Activated CD4-positive, alpha-beta T cell treated with anti-CD3 and anti-CD28 coated beads for 4 hours (primary cell): Measurements from ENCODE around the gene EFCAB8.
"Not testable (repeated sequence)": the region's sequence is repeated elsewhere in the genome, so short reads cannot be mapped to it uniquely, and the experiment has no call there.

Source experiments
- DNase-seq, 2 donors: peaks; one replicate each; pipeline ENCODE4 v3.0.0-alpha.2; 2020

The EFCAB8 gene

DNA sequence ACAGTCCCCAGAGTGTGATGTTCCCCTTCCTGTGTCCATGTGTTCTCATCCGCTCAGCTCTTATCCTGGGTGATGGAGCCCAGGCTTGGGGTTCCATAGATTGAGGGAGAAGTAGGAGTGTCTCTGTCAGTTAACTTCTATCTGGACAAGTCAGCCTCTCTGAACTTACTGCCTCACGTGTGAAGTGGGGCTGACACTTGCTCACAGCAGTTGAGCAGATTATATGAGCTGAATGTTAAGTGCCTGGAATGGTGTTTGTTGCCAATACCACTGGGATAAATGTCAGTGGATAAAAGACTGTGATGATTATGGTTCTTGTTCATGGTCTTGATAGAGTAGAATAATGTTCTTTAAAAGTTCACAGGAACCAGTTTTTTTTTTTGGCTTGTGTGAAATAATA, 17.1 kb upstream of the EFCAB8 start:
- DNase-seq = no peak

DNA sequence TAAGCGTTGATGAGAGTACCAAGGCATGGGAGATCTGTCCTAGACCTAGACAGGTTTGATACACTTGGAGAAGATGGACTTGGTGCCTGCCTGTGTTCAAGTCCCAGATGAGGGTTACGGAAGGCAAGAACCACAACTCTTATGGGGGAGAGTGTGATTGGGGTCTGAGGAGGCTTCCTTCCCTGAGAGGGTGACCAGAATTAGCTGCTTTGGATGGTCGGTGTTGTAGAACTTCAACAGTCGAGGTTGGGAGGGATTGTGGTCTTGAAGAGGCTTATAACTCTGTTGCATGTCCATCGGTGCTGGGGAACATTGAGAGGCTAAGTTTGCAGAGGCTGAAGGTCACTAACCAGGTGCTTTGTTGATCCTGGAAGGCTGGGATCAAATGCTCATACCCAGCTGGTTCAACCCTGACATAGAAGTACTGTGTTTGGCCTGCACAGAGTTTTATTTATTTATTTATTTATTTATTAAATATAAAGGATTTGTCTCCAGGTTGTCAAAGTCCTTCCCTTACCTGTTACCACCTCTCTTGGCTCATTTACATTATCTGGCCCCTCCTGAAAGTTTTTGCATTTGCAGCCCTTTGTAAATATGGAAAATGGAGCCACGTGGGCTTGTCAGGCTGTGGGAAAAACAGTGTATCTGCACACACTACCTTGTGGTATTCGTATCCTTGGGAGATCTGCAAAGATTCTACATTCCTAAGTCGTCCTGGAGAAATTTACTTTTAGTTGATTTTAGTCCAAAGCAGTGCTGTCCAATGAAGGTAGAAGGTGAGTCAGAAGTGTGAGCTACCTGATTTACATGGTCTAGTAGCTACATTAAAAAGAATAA, 15.8 kb upstream of the EFCAB8 start:
- no peak for DNase-seq

DNA sequence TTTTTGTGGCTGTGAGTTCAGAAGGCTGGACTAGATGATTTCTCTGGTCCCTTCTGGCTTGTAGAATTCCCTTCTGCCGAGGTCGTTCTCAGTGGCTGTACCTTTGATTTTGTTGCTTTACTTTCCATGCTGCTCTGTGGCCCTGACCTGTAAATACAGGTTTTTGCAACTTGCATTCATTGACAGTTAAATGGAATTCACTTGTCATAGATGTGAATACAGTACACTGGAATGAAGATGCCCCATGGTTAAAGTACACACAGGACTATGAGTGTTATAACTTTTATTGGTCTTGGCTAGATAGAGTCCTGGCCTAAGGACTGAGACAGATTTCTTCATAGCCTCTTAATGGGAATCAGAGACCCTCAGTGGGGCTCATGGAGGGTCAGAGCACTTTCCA, 12.9 kb upstream of the EFCAB8 start:
- DNase-seq = no peak

DNA sequence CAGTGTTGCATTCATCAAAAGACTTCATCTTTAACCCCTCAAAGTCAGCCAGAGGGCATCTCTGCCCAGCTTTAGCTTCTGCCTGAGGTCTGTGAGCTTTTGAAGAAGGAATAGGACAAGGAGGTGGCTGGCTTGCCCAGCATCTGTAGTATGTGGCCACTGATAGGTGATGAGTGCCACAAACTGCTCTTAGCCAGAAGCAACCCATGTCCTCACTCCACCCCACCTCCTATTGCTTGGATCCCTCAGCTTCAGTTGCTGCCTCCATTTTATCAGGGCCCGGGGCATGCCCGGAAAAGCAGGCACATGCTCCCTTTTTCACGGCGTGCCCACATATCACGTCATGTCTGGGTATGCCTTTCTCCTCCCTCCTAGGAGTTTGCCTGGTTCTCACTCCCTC, 11.9 kb upstream of the EFCAB8 start:
- no peak for DNase-seq

DNA sequence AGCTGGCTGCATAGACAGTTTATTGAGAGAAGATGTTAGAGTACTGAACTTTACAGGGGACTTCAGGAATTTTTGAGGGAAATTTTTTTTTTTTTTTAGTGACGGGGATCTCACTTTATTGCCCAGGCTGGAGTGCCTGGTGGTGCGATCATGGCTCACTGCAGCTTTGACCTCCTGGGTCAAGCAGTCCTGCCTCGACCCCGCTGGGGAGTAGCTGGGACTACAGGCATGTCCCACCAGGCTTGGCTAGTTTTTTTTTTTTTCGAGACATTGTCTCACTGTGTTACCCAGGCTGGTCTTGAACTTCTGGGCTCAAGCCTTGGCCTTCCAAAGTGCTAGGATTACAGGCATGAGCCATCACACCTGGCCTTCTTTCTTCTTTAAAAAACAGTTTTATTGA, 10.8 kb upstream of the EFCAB8 start:
- DNase-seq = no peak

DNA sequence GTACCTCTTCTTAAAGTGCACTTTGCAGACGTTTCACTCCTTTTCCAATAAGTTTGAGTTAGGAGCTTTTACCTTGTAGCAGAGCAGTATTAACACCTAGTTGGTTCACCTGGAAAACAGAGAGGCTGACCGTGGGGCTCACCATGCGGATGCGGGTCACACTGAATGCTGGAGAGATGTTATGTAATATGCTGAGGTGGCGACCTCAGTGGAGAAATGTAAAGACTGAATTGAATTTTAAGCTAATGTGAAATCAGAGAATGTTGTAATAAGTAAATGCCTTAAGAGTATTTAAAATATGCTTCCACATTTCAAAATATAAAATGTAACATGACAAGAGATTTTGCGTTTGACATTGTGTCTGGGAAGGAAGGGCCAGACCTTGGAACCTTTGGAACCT, 9.9 kb upstream of the EFCAB8 start:
- no peak for DNase-seq

DNA sequence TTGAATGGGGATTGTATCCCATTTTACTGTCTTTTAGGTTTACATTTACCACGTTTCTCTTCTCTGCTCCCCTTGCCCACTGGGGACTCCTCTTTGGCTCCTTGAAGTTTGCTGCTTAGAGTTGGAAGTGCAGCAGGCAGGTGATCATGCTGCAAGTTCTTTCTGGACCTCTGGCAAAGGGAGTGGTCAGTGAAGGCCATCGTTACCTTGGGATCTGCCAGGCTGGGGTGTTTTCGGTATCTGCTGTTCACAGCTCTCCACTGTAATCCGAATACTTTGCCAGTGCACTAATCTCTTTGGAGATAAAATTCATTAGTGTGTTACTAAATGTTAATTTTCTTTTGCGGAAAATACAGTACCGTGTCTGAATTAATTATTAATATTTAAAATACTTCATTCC, 9.1 kb upstream of the EFCAB8 start:
- no peak for DNase-seq

DNA sequence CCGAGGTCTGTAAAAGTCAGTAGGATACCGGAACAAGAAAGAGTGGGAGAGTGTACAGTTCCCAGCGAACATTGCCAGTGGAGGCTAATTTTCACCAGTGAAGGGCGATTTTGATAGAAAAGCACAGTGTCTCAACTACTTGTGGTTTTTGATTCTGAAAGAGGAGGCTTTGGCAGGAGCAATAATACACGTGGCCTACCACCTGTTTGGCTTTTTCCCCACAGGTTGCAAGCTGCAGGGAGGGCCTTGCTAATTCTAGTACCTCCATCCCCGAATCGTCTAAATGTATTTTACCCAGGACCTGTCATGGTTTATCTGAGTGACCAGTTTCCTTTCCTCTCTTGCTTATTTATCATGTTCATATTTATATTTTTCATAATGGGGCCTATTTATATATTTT, 3.3 kb upstream of the EFCAB8 start:
- no peak for DNase-seq

DNA sequence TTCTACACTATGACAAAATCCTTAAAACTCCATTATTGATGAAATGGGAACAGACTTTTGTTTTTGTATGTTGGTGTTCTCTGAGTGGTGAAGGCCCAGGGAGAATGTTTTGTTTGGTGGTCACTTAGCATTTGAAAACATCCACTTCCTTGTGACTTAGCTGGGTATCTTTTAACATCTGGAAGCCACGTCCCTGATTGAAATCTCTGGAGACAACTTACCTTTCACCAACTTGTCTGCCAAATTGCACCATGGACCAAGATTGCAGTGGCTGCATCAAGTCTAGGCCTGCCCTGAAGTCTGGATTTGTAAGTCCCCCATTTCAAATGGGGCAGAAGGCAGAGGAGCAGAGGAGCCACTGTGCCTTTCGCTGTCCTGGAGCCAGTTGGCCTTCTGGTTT, 534 bp upstream of the EFCAB8 start:
- DNase-seq = no peak

DNA sequence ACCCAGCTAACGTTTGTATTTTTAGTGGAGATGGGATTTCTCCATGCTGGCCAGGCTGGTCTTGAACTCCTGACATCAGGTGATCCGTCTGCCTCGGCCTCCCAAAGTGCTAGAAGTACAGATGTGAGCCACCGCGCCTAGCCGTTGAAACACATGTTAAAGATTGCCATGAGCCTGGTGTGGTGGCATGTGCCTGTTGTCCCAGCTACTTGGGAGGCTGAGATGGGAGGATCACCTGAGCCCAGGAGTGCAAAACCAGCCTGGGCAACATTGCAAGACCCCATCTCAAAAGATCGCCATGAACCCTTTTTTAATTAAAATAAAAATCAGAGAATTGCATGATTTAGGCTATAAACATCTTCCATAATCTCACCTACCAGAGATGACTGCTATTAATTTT, 2.7 kb downstream of the EFCAB8 start:
- DNase-seq = no peak

DNA sequence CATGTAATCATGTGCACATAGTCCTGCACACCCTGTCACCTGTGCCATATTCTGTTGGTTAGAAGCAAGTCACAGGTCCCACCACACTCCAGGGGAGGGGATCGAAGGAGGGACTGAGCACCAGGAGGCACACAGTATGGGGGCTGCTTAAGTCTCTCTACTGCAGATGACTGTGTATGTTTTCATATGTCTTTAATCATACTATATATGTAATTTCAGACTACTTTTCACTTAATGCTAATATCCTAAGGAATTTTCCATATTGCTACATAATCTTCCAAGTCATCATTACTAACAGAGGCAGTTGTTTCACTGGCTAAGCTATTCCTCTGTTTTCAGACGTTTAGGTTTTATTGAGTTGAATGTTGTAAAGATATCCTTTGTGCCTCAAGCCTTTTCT, 10.8 kb downstream of the EFCAB8 start:
- DNase-seq = no peak

DNA sequence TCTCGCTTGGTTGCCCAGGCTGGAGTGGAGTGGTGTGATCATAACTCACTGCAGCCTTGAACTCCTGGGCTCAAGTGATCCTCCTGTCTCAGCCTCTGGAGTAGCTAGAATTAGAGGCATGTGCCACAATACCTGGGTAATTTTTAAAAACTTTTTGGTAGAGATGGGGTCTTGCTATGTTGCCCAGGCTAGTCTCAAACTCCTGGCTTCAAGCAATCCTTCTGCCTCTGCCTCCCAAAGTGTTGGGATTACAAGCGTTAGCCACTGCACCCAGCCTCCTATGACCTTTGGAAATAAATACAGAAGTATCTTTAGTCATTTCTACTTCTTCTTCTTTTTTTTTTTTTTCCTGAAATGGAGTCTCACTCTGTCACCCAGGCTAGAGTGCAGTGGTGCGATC, 11.8 kb downstream of the EFCAB8 start:
- not testable (repeated sequence) for DNase-seq

DNA sequence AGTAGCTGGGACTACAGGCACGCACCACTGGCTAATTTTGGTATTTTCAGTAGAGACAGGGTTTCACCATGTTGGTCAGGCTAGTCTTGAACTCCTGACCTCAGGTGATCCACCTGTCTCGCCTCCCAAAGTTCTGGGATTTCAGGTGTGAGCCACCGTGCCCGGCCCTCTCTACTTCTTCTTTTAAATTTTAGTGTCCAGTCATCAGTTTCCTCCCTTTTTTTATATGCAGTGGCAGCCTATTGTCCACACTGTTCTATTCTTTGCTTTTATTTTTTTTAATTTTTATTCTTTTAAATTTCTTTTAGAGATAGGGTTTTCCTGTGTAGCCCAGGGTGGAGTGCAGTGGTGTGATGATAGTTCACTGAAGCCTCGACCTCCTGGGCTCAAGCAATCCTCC, 12.3 kb downstream of the EFCAB8 start:
- DNase-seq = no peak

DNA sequence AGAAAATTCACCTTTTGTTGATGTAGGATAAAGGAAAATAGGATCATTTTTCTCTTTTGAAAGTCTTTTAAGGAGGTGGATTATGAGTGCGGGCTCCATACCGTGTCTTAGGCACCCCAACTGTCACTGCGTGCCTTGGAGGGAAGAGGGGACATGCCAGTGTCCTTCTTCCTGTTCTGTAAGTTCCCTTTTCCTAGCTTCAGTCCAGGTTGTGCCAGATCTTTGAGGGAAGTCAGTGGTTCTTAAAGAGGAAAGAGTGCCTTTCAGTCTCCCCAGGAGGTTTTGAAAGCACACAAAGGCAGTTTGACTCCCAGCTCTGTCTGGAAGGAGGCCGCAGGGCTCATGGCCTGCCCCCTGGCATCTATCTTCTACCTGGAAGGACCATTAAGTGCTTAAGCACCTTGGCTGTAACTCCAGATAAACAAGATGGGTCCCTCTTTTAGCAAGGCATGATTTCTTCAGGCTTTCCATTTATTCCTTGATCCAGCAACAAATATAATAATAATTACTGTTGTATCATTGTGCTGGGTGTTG, 13.0 kb downstream of the EFCAB8 start:
- no peak for DNase-seq

DNA sequence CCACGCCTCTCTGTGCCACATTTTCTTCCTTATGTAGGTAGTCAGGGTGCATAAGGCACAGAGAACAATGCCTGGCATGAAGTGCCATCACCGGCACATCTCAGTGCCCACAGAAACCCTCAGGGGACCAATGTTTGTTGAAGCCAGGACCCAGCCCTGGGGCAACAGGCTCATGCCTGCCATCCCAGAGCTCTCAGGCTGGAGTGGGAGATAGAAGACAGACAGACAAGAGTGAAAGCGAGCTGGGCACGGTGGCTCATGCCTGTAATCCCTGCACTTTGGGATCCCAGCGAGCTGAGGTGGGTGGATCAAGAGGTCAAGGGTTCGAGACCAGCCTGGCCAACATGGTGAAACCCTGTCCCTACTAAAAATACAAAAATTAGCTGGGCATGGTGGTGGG, 13.5 kb downstream of the EFCAB8 start:
- DNase-seq = no peak

DNA sequence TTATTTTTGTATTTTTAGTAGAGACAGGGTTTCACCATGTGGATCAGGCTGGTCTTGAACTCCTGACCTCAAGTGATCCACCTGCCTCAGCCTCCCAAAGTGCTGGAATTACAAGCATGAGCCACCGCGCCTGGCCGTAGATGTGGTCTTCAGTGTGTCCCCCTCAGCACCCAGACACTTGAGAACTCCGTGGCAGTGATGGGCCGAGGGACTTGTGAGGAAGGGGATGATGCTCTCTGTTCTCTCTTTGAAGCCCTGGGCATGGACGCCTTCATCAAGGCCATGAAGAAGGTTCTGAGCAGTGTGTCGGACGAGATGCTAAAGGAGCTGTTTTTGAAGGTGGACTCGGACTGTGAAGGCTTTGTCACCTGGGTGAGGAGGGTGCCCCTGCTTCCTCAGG, 16.9 kb downstream of the EFCAB8 start:
- DNase-seq = no peak

DNA sequence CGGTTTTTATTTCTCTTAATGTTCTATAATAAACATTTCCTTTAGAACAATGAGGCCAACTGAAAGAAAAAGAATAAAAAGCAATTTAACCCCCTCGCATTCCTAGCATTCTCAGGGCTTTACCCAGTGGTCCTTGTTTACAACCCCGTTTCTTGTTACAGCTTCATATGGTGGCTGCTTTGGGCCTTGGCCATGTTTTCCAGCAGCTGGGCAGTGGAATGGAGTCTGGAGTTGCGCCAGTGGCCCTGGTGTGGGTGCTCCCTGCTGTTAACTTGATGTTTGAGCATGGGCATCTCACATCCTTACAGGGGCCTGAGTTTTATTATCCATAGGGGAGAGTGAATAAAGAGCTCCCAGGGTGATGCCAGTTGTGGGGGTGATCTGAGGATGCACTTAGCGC, 18.8 kb downstream of the EFCAB8 start:
- no peak for DNase-seq

DNA sequence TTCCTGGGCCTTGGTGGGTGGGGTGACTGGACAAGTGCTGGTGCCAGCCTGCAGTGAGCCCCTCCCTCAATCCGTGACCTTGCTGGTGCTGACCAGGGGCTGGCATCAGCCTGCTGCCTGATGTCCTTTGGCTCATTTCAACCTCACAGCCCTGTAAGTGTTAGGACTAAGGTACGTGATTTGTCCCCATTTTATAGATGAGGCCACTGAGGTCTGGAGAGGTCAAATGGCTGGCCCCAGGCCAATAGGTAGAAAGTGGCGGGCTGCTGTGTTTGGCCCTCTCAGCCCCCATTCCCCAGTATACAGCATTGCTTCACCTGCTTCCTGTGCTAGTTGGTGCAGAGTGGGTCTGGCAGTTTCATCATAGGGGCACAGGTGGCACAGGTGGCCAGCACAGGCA, 20.1 kb downstream of the EFCAB8 start:
- no peak for DNase-seq

DNA sequence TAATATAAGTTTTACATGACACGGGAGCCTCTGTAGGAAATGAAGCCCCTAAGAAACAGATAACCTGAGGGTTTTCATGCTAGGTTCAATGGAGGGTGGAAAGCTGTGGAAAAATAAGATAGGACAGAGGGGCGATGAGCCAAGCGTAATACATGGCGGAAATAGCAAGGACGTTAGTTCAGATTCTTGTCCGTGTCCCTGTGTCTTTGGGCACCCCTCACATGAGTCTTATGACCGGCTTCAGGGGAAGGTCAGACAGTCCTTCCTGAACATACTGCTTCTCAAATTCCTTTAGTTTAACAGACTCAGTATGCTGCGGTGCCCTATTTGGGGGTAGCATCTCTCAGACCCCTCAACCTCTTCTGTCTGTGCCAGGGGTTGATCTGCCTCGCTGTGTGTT, 20.8 kb downstream of the EFCAB8 start:
- DNase-seq = no peak

DNA sequence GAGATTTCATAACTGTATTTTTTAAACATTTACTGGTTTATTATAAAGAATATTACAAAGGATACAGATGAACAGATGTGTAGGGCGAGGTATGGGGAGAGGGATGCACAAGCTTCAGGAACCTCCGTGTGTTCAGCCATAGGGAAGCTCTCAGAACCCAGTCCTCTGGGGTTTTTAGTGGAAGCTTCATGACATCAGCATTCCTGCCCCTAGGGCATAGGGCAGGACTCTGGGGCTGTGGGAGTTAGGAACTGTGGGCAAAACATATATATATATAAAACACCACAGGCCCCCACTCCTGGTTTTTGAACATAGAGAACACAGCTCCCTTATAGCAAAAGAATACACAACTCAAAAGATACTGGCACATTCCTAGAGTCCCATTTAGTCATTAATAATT, 21.9 kb downstream of the EFCAB8 start:
- DNase-seq = no peak

DNA sequence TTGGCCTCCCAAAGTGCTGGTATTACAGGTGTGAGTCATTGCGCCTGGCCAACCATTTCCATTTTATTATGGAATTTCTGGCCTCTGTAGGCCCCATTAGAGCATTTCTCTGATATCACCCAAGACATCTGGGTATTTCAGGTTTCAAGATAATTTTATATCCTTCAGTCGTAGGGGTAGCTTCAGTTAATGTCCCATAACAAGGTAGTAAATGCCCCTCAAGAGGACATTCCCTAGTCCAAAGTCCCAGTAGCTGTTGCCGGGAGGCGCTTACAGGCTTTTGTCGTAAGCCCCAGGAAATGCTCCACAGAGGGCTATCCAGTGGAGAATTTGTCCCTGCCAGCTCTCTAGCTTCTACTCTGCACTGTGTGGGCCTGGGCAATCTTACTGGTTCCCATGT, 24.4 kb downstream of the EFCAB8 start:
- DNase-seq = no peak

DNA sequence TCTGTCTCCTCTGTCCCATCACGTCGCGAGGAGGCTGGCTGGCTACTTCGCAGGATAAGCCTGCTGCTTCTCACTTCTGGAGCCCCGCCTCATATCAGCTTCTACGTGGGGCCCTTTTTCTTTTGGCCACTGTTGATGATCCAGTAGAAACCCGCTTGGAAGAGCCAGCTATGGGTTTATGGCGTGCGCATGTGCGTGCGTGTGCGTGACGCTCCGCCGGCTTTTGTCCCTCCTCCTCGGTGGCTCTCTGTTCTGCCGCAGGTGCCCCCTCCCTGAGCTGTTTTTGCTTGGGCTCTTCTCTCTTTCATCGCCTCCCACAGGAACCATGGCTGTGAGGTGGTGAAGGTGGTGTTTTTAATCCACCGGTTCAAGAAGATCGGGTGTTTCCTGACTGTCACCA, 26.5 kb downstream of the EFCAB8 start:
- DNase-seq = no peak

DNA sequence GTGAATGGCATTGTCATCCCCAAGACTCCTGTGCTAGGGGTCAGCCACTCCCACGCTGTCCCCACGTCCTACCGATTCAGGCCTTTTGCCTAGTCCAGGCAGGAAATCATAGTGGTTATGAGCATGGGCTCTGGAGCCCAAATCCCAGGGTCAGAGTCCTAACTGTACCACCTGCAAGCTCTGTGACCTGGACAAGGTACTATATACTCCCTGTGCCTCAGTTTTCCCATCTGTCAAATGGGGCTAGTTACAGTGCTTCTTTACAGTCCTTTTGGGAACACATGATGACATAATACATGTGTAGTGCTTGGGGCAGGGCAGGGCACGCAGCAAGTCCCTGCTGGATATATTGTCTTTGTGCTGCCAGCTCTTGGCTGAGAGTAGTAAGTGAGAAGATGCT, 27.2 kb downstream of the EFCAB8 start:
- no peak for DNase-seq

DNA sequence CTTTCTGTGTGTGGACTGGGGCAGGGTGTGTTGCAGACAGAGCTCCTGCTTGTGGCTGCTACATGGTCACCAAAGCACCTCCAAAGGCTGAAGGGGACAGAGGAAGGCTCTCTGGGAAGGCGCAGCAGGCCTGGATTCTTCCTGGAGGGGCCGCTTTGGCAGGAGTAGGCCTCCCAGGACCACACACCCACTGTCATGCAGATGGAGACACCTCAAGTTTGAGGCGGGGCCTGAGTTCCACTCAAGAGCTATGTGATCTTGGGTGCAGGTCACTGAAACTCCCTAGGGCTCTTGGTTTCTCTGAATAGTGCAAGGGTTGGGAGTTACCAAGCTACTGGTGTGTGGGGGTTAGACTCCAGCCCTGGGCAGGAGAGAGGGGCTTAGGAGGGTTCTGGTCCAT, 27.9 kb downstream of the EFCAB8 start:
- DNase-seq = no peak

DNA sequence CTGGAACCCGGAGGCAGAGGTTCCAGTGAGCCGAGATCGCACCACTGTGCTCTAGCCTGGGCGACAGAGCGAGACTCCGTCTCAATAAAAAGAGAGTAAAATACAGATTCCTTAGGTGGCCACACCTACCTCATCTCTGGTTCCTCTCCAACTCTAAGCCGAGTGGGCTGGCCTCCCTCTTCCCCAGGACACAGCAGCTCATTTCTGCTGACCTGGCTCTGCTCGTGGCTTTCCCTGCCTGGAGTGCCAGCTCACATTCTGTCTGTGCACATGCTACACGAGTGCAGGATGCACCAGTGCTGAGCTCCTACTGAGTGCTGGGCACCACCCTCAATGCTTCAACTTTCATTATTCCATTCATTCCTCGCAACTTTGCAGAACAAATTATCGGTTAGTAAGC, 28.8 kb downstream of the EFCAB8 start:
- no peak for DNase-seq
